AG10803 (cell line): ENCODE measurements around the gene ANLN.
"Not testable (repeated sequence)": the region's sequence is repeated elsewhere in the genome, so short reads cannot be mapped to it uniquely, and the experiment has no call there.

Source experiments
- DNase-seq: peaks from one replicate; pipeline ENCODE4 v3.0.0; 2010; ENCODE audit warnings: low read depth
- H3K4me3 ChIP-seq: 2 replicates; pipeline ENCODE4 v1.5.1; 2011; ENCODE audit warnings: mild to moderate bottlenecking, low read length, control low read depth
- CTCF ChIP-seq: conservative IDR thresholded peaks from 2 replicates; pipeline ENCODE4 v1.5.1; 2011; ENCODE audit warnings: mild to moderate bottlenecking, low read length, control low read depth, inconsistent platforms

Gene ANLN

GRCh38 chr7:36455646-36456045 is 66.0 kb downstream of the ANLN start:
- no peak overlapping the region for H3K4me3 ChIP-seq
- DNase-seq: no peak
- TF ChIP-seq CTCF: no peak

- H3K4me3 ChIP-seq: no peak overlapping the region
- no peak for TF ChIP-seq CTCF
- no peak for DNase-seq
Observed at GRCh38 chr7:36456138-36456537, 66.5 kb downstream of the ANLN start.

- no peak for TF ChIP-seq CTCF
Observed at GRCh38 chr7:36456548-36456947, 66.9 kb downstream of the ANLN start.

GRCh38 chr7:36459236-36459960 is 69.7 kb downstream of the ANLN start:
- no peak for TF ChIP-seq CTCF
- no peak overlapping the region for H3K4me3 ChIP-seq
- DNase-seq: no peak

More at GRCh38 chr7:36456548-36456947, 66.9 kb downstream of the ANLN start:
- DNase-seq: no peak
- H3K4me3 ChIP-seq: no peak overlapping the region

GRCh38 chr7:36460811-36461429 is 71.3 kb downstream of the ANLN start:
- H3K4me3 ChIP-seq: no peak overlapping the region
- TF ChIP-seq CTCF: no peak
- DNase-seq: no peak

GRCh38 chr7:36462551-36463137 is 73.0 kb downstream of the ANLN start:
- no peak for DNase-seq
- no peak overlapping the region for H3K4me3 ChIP-seq
- TF ChIP-seq CTCF: no peak

GRCh38 chr7:36464271-36464670 is 74.6 kb downstream of the ANLN start:
- no peak overlapping the region for H3K4me3 ChIP-seq
- no peak for DNase-seq
- no peak for TF ChIP-seq CTCF

- H3K4me3 ChIP-seq, DNase-seq: not testable (repeated sequence)
Observed at GRCh38 chr7:36466001-36466400, 76.3 kb downstream of the ANLN start.
